K562 (cell line): ENCODE results near the gene PTCH2. TPM values are rescaled to one million over a fixed set of nuclear protein-coding genes. Genes with fewer than 3 reads are reported as not detected.

Source experiments
- ATAC-seq: fragments of 200-7000 bp; cut with Tn5 transposase; 3 replicates; pipeline ENCODE4 v1.9.1; 2020; ENCODE audit warnings: moderate library complexity
- BruUV-seq: library from RNA; stranded (reverse); fragments of 400-500 nt; replicated peaks from 2 replicates; lab custom pipeline; 2021; lab: Mats Ljungman, UMichigan
- CTCF ChIA-PET: fragments of 300-600 bp; formaldehyde crosslinking; extraction: SDS; loops from one replicate; lab custom pipeline; 2021; ENCODE audit warnings: low intra/inter-chr PET ratio; lab: Yijun Ruan, JAX
- POLR2A ChIA-PET: fragments of 300-600, 350-650 bp; sonication (Branson Sonifier 250); formaldehyde crosslinking; extraction: SDS; loops from one replicate; lab custom pipeline; 2021; ENCODE audit warnings: antibody characterized with exemption, inconsistent platforms; lab: Yijun Ruan, JAX
- DNase-seq, 4 experiments: peaks; one replicate each; pipeline versions ENCODE4 v3.0.0 to v3.0.0-alpha.2; 2011 to 2018; ENCODE audit warnings: low spot score in 3 of 4, mixed read lengths in 3 of 4; ENCODE audit errors: extremely low read depth in 1 of 4
- FAIRE-seq: peaks from 2 replicates; lab custom pipeline; 2011; peaks lifted over from hg19 to GRCh38; lab: Jason Lieb, UNC
- H2AFZ ChIP-seq: 2 replicates; pipeline ENCODE4 v1.6.0; 2011; ENCODE audit warnings: low read depth, low read length, control low read depth, inconsistent platforms
- H3K27ac ChIP-seq: fragments of 200-600 bp; 3 replicates; pipeline ENCODE4 v1.8.0; 2011; ENCODE audit warnings: low read depth, mild to moderate bottlenecking, control low read depth, inconsistent platforms, low read length, moderate library complexity, mixed read lengths; ENCODE audit errors: extremely low read depth
- H3K27me3 ChIP-seq, 2 experiments: fragments of 300-600 bp in 1 of 2; 2 replicates in 1 of 2; 3 replicates in 1 of 2; pipeline versions ENCODE4 v1.6.0 to v1.8.0; 2011; ENCODE audit warnings: inconsistent platforms in 2 of 2, low read length in 2 of 2, mild to moderate bottlenecking in 1 of 2, mixed read lengths in 1 of 2, moderate library complexity in 1 of 2; ENCODE audit not compliant: control insufficient read depth in 2 of 2, insufficient read depth in 2 of 2
- H3K36me3 ChIP-seq: fragments of 300-600 bp; 3 replicates; pipeline ENCODE4 v1.8.0; 2011; ENCODE audit warnings: mild to moderate bottlenecking, low read length, inconsistent platforms; ENCODE audit not compliant: control insufficient read depth, insufficient read depth
- H3K4me1 ChIP-seq, 2 experiments: fragments of 200-600 bp in 1 of 2; replicated peaks in 1 of 2; 2 replicates in 1 of 2; 3 replicates in 1 of 2; pipeline versions ENCODE4 v1.5.1 to v1.8.0; 2011; ENCODE audit warnings: inconsistent platforms in 2 of 2, low read length in 2 of 2, mild to moderate bottlenecking in 1 of 2, mixed read lengths in 1 of 2, moderate library complexity in 1 of 2; ENCODE audit not compliant: control insufficient read depth in 2 of 2, insufficient read depth in 2 of 2
- H3K4me2 ChIP-seq: 2 replicates; pipeline ENCODE4 v1.6.1; 2011; ENCODE audit warnings: low read length, control low read depth, inconsistent platforms, mixed read lengths; ENCODE audit not compliant: insufficient read depth
- H3K4me3 ChIP-seq: fragments of 200-600 bp; sonication (generic), shearing (Covaris generic); 2 replicates; pipeline ENCODE4 v1.5.1; 2016; ENCODE audit warnings: control low read depth, inconsistent platforms
- H3K79me2 ChIP-seq: fragments of 200-600 bp; 3 replicates; pipeline ENCODE4 v1.8.0; 2011; ENCODE audit warnings: low read length, inconsistent platforms; ENCODE audit not compliant: control insufficient read depth, insufficient read depth
- H3K9ac ChIP-seq, 2 experiments: 2 replicates each; pipeline versions ENCODE4 v1.6.0 to v1.6.1; 2011; ENCODE audit warnings: low read depth in 2 of 2, low read length in 2 of 2, control low read depth in 1 of 2, inconsistent platforms in 1 of 2, mild to moderate bottlenecking in 1 of 2, mixed read lengths in 1 of 2; ENCODE audit not compliant: insufficient read depth in 1 of 2
- H3K9me1 ChIP-seq: one replicate; pipeline ENCODE4 v1.6.0; 2011; ENCODE audit warnings: inconsistent platforms, mild to moderate bottlenecking, low read length, moderate library complexity; ENCODE audit not compliant: control insufficient read depth, insufficient read depth
- H3K9me3 ChIP-seq: replicated peaks from 2 replicates; pipeline ENCODE4 v1.5.1; 2011; ENCODE audit warnings: low read depth, low read length, inconsistent platforms; ENCODE audit not compliant: control insufficient read depth, insufficient read depth
- H4K20me1 ChIP-seq: replicated peaks from 2 replicates; pipeline ENCODE4 v1.6.1; 2011; ENCODE audit warnings: low read length, inconsistent platforms, mixed read lengths; ENCODE audit not compliant: control insufficient read depth, insufficient read depth
- ADNP ChIP-seq: fragments of 200-800 bp; sonication (Bioruptor generic); IDR thresholded peaks from 2 replicates; pipeline ENCODE4 v1.6.1; 2016; ENCODE audit warnings: missing genetic modification characterization, missing compliant biosample characterization
- EGR1 ChIP-seq: fragments of 450-650 bp; conservative IDR thresholded peaks from 2 replicates; pipeline ENCODE4 v1.6.1; 2017; ENCODE audit warnings: mild to moderate bottlenecking
- HDAC2 ChIP-seq: fragments of 450-650 bp; IDR thresholded peaks from 2 replicates; pipeline ENCODE4 v1.6.1; 2016; ENCODE audit warnings: mild to moderate bottlenecking
- HSF4 ChIP-seq: fragments of 250-450 bp; sonication (Bioruptor Pico); IDR thresholded peaks from 2 replicates; pipeline ENCODE4 v2.1.2; 2022; ENCODE audit warnings: mild to moderate bottlenecking, moderate library complexity, borderline replicate concordance
- MCM7 ChIP-seq, 2 experiments: fragments of 450-650 bp; IDR thresholded peaks; 2 replicates each; pipeline ENCODE4 v1.6.1; 2016 to 2018
- NCOA1 ChIP-seq: fragments of 450-650 bp; IDR thresholded peaks from 2 replicates; pipeline ENCODE4 v1.6.1; 2016; ENCODE audit warnings: low read depth
- RERE ChIP-seq: sonication (generic); formaldehyde crosslinking; IDR thresholded peaks from 2 replicates; pipeline ENCODE4 v1.8.0; 2023; ENCODE audit warnings: missing genetic modification reagents, mild to moderate bottlenecking, borderline replicate concordance
- STAT5A ChIP-seq: IDR thresholded peaks from 2 replicates; pipeline ENCODE4 v1.6.1; 2012; ENCODE audit warnings: low read length, inconsistent platforms, borderline replicate concordance
- TRIM24 ChIP-seq, 2 experiments: fragments of 450-650 bp; IDR thresholded peaks; 2 replicates each; pipeline ENCODE4 v1.6.1; 2016
- YY1 ChIP-seq, 3 experiments: IDR thresholded peaks; 2 replicates each; pipeline ENCODE4 v1.6.1; 2011; ENCODE audit warnings: low read length in 2 of 3, mild to moderate bottlenecking in 2 of 3, moderate library complexity in 2 of 3, borderline replicate concordance in 1 of 3, control low read depth in 1 of 3, low read depth in 1 of 3; ENCODE audit not compliant: insufficient read depth in 3 of 3, insufficient replicate concordance in 2 of 3, control insufficient read depth in 1 of 3, insufficient read length in 1 of 3; ENCODE audit errors: extremely low read depth in 1 of 3
- ZFP36 ChIP-seq: fragments of 150-350 bp; IDR thresholded peaks from 2 replicates; pipeline ENCODE4 v1.6.1; 2018; ENCODE audit warnings: low read length, low read depth; ENCODE audit not compliant: partially characterized antibody
- ZNF253 ChIP-seq: fragments of 250-450 bp; sonication (Bioruptor Pico); conservative IDR thresholded peaks from 2 replicates; pipeline ENCODE4 v1.6.1; 2021; ENCODE audit warnings: mild to moderate bottlenecking
- ZNF76 ChIP-seq: fragments of 250-450 bp; sonication (Bioruptor Pico); IDR thresholded peaks from 2 replicates; pipeline ENCODE4 v1.4.0; 2020; ENCODE audit warnings: mild to moderate bottlenecking, moderate library complexity, borderline replicate concordance
- WGBS: fragments of 100-300 bp; shearing (Covaris generic); methylation state at CpG from one replicate; pipeline ENCODE4 v1.1.6; 2016; ENCODE audit warnings: low coverage, mixed read lengths; ENCODE audit not compliant: insufficient coverage; ENCODE audit errors: missing lambda C conversion rate; 5-methylcytosine and 5-hydroxymethylcytosine counted together
- in situ Hi-C: fragments of 300-500 bp; cut with MboI; formaldehyde crosslinking; loops from 4 replicates; pipeline ENCODE4 v1.15.0; 2018; ENCODE audit warnings: inconsistent platforms, mixed read lengths
- intact Hi-C: fragments of 100-400 bp; cut with micrococcal nuclease; formaldehyde crosslinking; loops from 2 replicates; pipeline ENCODE4 v1.14.2; 2022
- polyA plus RNA-seq, 8 experiments: library from polyadenylated mRNA; depleted of rRNA in 4 of 8; stranded (reverse) in 5 of 8; unstranded in 3 of 8; fragments of >200 nt; fragmentation: Nextera tagmentation in 2 of 8; fragmentation: Illumina TruSeq in 1 of 8; extraction: Ambion mirVana in 2 of 8; extraction: Trizol in 1 of 8; gene quantifications; 2 replicates each; pipeline versions ENCODE4 v1.2.1 to v1.2.3, GENCODE V29; 2011 to 2014; ENCODE audit warnings: inconsistent platforms in 1 of 8, missing spikeins in 1 of 8
- total RNA-seq, 7 experiments: library from RNA; depleted of rRNA in 6 of 7; stranded (reverse); fragments of >200 nt in 6 of 7; fragmentation: Illumina TruSeq in 2 of 7; extraction: Trizol in 2 of 7; gene quantifications; 2 replicates each; pipeline versions ENCODE4 v1.2.1 to v1.2.3, GENCODE V29; 2011 to 2021; ENCODE audit warnings: low replicate concordance in 1 of 7

The PTCH2 gene
- total and polyA plus RNA-seq, 9 of the 15 experiments (the other 6 are each of a cell fraction or from before 2014, with no cell fraction given) = 0.15 to 27.3 (median 0.48) TPM; not detected in 1

- TF ChIP-seq RERE (CRISPR knock-in tag) (no peak), HSF4 (CRISPR knock-in tag) (no peak), ZFP36 (no peak)
These were observed 10.1 kb upstream of the PTCH2 start (continued) for GRCh38 chr1:44853201-44853600.

DNA sequence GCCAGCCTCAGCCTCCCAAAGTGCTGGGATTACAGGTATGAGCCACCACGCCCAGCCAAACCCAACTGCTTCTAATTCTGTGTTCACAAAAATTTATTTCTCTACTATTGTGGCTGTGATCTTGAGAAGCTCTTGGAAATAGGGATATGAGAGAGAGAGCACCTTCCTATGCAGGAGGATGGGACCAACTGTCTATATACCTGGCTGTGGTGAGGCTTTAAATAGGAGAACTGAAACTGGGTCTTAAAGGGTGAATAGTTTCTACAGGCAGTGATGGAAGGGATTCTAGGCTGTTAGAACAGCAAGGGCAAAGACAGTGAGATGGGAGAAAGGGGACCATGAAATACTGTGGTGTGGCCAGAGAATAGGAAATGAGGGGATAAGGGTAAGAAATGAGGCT is 8.3 kb upstream of the PTCH2 start:
- no peak overlapping the region for H3K4me2 ChIP-seq
- TF ChIP-seq ZNF253 (CRISPR knock-in tag) = no peak
- no peak for TF ChIP-seq YY1 (IDR thresholded peaks at IDR 0.05; ENCODE audit: borderline replicate concordance in 1 of 3, control insufficient read depth in 1 of 3, extremely low read depth in 1 of 3, insufficient read depth in 3 of 3, insufficient read length in 1 of 3, insufficient replicate concordance in 2 of 3, low read depth in 1 of 3, low read length in 2 of 3)
- no peak for TF ChIP-seq STAT5A
- TF ChIP-seq MCM7 (IDR thresholded peaks at IDR 0.05) = no peak
- no peak for TF ChIP-seq HDAC2
- TF ChIP-seq NCOA1 = no peak
- TF ChIP-seq EGR1 = no peak
- no peak for TF ChIP-seq TRIM24 (IDR thresholded peaks at IDR 0.05)
- no peak for TF ChIP-seq ADNP
- TF ChIP-seq ZNF76 (CRISPR knock-in tag) = no peak
- TF ChIP-seq, all 486 proteins: peak for 0
- Histone ChIP-seq H4K20me1 (no peaks in the 10 kb centered on the region), H3K4me3 (no peak overlapping the region), H3K9me1 (no peaks in the 10 kb centered on the region), H3K27me3 (no peaks in the 10 kb centered on the region), H3K27ac (no peak overlapping the region), H3K79me2 (no peaks in the 10 kb centered on the region), H3K9me3 (no peaks in the 10 kb centered on the region), H2AFZ (no peak overlapping the region), H3K36me3 (peaks cover 38% of the 10 kb centered on the region; the same call in 2 of the 3 replicates), H3K4me1 (no peaks in the 10 kb centered on the region), H3K9ac (no peak overlapping the region)
- no peak for FAIRE-seq
- no TSS peak for BruUV-seq
- WGBS = 85% methylated on average over 1 of the region's 1 CpG
- intact Hi-C loops = no loop called here
- DNase-seq = no peak
- in situ Hi-C loops = no loop called here
- POLR2A ChIA-PET = interaction anchor here (0.9 to 4.1 kb wide), 3 partner anchors 15 to 32 kb away, joined by 4 to 16 read pairs (median 4); no protein-coding TSS in a partner anchor
- CTCF ChIA-PET = interaction anchor here (0.6 kb wide), 1 partner anchor 724 kb away, joined by 3 read pairs; no protein-coding TSS in a partner anchor
- no peak for ATAC-seq
